Heart right ventricle (tissue), 16 donors: ENCODE measurements around the gene NXT1. TPM values are rescaled to one million over a fixed set of nuclear protein-coding genes. Genes with fewer than 3 reads are reported as not detected.
A peak's percentile ranks its signal among the peaks of the same experiment; 100 is the strongest.

Experiments used
- ATAC-seq, 8 donors: fragments of 200-7000 bp; cut with Tn5 transposase; one replicate each; pipeline ENCODE4 v1.9.1; 2020; ENCODE audit warnings: mild to moderate bottlenecking in 8 of 8, moderate library complexity in 8 of 8, moderate number of reproducible peaks in 1 of 8
- DNase-seq, 2 donors: peaks; one replicate each; pipeline ENCODE4 v3.0.0-alpha.2; 2020
- H3K27ac ChIP-seq, 10 donors: fragments of 200-600 bp; sonication (generic) in 2 of 10; one replicate each; pipeline versions ENCODE4 v1.5.0 to v1.8.0; 2020 to 2022; ENCODE audit warnings: mild to moderate bottlenecking in 3 of 10
- H3K27me3 ChIP-seq, 7 donors: fragments of 200-600 bp; one replicate each; pipeline ENCODE4 v1.8.0; 2021 to 2022; ENCODE audit warnings: mild to moderate bottlenecking in 2 of 7
- H3K36me3 ChIP-seq, 9 donors: fragments of 200-600 bp; sonication (generic) in 1 of 9; one replicate each; pipeline versions ENCODE4 v1.5.0 to v1.8.0; 2020 to 2022; ENCODE audit warnings: mild to moderate bottlenecking in 2 of 9
- H3K4me1 ChIP-seq, 9 donors: fragments of 200-600 bp; sonication (generic) in 1 of 9; one replicate each; pipeline versions ENCODE4 v1.5.0 to v1.8.0; 2020 to 2022; ENCODE audit warnings: mild to moderate bottlenecking in 4 of 9
- H3K4me3 ChIP-seq, 10 donors: fragments of 200-600 bp; sonication (generic) in 2 of 10; one replicate each; pipeline versions ENCODE4 v1.5.0 to v1.8.0; 2020 to 2022; ENCODE audit warnings: mild to moderate bottlenecking in 7 of 10, moderate library complexity in 2 of 10
- H3K9me3 ChIP-seq, 11 donors: fragments of 200-600 bp in 10 of 11; sonication (generic) in 2 of 11; one replicate each; pipeline versions ENCODE4 v1.5.0 to v1.8.0; 2013 to 2022; ENCODE audit warnings: mild to moderate bottlenecking in 2 of 11, control low read depth in 1 of 11, moderate library complexity in 1 of 11
- CTCF ChIP-seq, 9 donors: fragments of 200-600 bp; sonication (generic) in 2 of 9; IDR thresholded peaks; one replicate each; pipeline versions ENCODE4 v1.5.0 to v1.8.0; 2021 to 2022; ENCODE audit warnings: antibody characterized with exemption in 9 of 9, mild to moderate bottlenecking in 5 of 9, moderate library complexity in 1 of 9
- WGBS, 2 donors: extraction: QIAGEN DNeasy Blood & Tissue Kit; methylation state at CpG; one replicate each; pipeline ENCODE4 v1.1.7; 2013; ENCODE audit warnings: inconsistent platforms in 1 of 2; 5-methylcytosine and 5-hydroxymethylcytosine counted together
- intact Hi-C, 10 donors: fragments of 100-400 bp; cut with DNase I; formaldehyde crosslinking; loops; one replicate each; pipeline versions ENCODE4 v1.11.1 to v1.14.2; 2022
- polyA plus RNA-seq, 2 donors: library from polyadenylated mRNA; stranded (reverse); fragments of 200-250 nt; gene quantifications; one replicate each; pipeline ENCODE4 v1.2.3, GENCODE V29; 2013
- total RNA-seq, 10 donors: library from RNA; stranded (reverse); fragmentation: NEBNext Ultra II Directional in 3 of 10; extraction: Animal tissue kit (Norgen Biotek cat#: 25700) in 3 of 10; gene quantifications; one replicate each; pipeline versions ENCODE4 v1.2.1 to v1.2.4, GENCODE V29; 2021 to 2023
- donor health status: Arrhythmogenic right ventricular cardiomyopathy.
- donor health status: ischemic (EF 13 %, LVEDD 7.1; RV severe dilation, severe dysfunction).
- donor health status: healthy with polysubstance abuse.
- donor health status: DM: no; HTN: yes; CAD: no.
- donor health status: DM: no; HTN: no; CAD: no.
- donor health status: ischemic (EF 25% LVEDD 6.9; RV normal size, moderate dysfunction).
- donor health status: ischemic (EF 25% LVEDD 5.7; RV mildly dilated, moderate dysfunction).
- donor health status: healthy.
- donor health status: DM: yes; HTN: yes; CAD: no.
- donor health status: Ischemic cardiomyopathy.
- donor health status: ischemic (EF 35%, LVEDD 5.7; RV mildly dilated, moderate dysfunction).
- donor health status: nonischemic (EF 11% LVEDD 7.7; RV severe dilation, severe dysfunction).
- donor health status: DM: yes; HTN: yes; CAD: no.
- donor health status: PGD.
- donor health status: ischemic (EF 29% LVEDD 5.4; RV normal size, mild dysfunction).
- donor health status: nonischemic (EF 23%, LVEDD 6.1; RV moderate dilation, normal function).

NXT1 gene
- total and polyA plus RNA-seq, 12 donors = 4.5 to 21.3 (median 6.6) TPM

- peak overlapping the region in 2 of 10 donors; percentile 43 to 75 for H3K27ac ChIP-seq
- no peaks in the 10 kb centered on the region for H3K27me3 ChIP-seq
- peaks cover 0 to 65% (median 26%) of the 10 kb centered on the region in 9 donors for H3K36me3 ChIP-seq
- peaks cover 11 to 74% (median 50%) of the 10 kb centered on the region in 9 donors for H3K4me1 ChIP-seq
- 95% methylated on average over 63 to 65 of the region's 65 CpGs for WGBS, 2 donors
- no peak overlapping the region for H3K4me3 ChIP-seq
- no peak for DNase-seq
- ATAC-seq = no peak
- intact Hi-C loops = loop anchor here in 6 of 10 donors (5.0 to 10.0 kb wide), 5 partner anchors 42 to 269 kb away; partner anchors contain the start of genes CST3 (in 2 of the 6) and CST9 (in 1 of the 6)
- no peaks in the 10 kb centered on the region for H3K9me3 ChIP-seq
- TF ChIP-seq CTCF (IDR thresholded peaks at IDR 0.05) = no peak
These were observed 15.0 kb downstream of the NXT1 start for GRCh38 chr20:23365390-23366165.

- H3K4me1 ChIP-seq = peaks cover 6 to 70% (median 44%) of the 10 kb centered on the region in 9 donors
- 10 to 31% methylated on average over 1 of the region's 1 CpG for WGBS, 2 donors
- H3K9me3 ChIP-seq = no peaks in the 10 kb centered on the region
- intact Hi-C loops = loop anchor here in 6 of 10 donors (5.0 to 10.0 kb wide), 5 partner anchors 41 to 268 kb away; partner anchors contain the start of genes CST3 (in 2 of the 6) and CST9 (in 1 of the 6)
- DNase-seq (no peak), ATAC-seq (no peak)
- peak overlapping the region in 2 of 10 donors; percentile 43 to 75 for H3K27ac ChIP-seq
- TF ChIP-seq CTCF (IDR thresholded peaks at IDR 0.05) = no peak
- H3K4me3 ChIP-seq = no peak overlapping the region
- no peaks in the 10 kb centered on the region for H3K27me3 ChIP-seq
- peaks cover 0 to 73% (median 35%) of the 10 kb centered on the region in 9 donors for H3K36me3 ChIP-seq
These were observed 15.8 kb downstream of the NXT1 start for GRCh38 chr20:23366384-23366783.

- ATAC-seq (no peak), DNase-seq (no peak)
- peak overlapping the region in 1 of 10 donors; percentile 15 for H3K27ac ChIP-seq
- H3K27me3 ChIP-seq = no peaks in the 10 kb centered on the region
- peaks cover 0 to 87% (median 46%) of the 10 kb centered on the region in 9 donors for H3K36me3 ChIP-seq
- peaks cover 6 to 74% (median 43%) of the 10 kb centered on the region in 9 donors for H3K4me1 ChIP-seq
- H3K9me3 ChIP-seq = no peaks in the 10 kb centered on the region
- intact Hi-C loops = loop anchor here in 6 of 10 donors (5.0 to 10.0 kb wide), 5 partner anchors 40 to 267 kb away; partner anchors contain the start of genes CST3 (in 2 of the 6) and CST9 (in 1 of the 6)
- TF ChIP-seq CTCF (IDR thresholded peaks at IDR 0.05) = no peak
- H3K4me3 ChIP-seq = no peak overlapping the region
These were observed 17.2 kb downstream of the NXT1 start for GRCh38 chr20:23367770-23368169.

GRCh38 chr20:23368316-23369071 is 17.9 kb downstream of the NXT1 start:
- Histone ChIP-seq H3K4me3 (no peak overlapping the region), H3K36me3 (peaks cover 0 to 94% (median 47%) of the 10 kb centered on the region in 9 donors), H3K27me3 (no peaks in the 10 kb centered on the region), H3K9me3 (no peaks in the 10 kb centered on the region), H3K4me1 (peaks cover 6 to 67% (median 36%) of the 10 kb centered on the region in 9 donors), H3K27ac (peak overlapping the region in 2 of 10 donors; percentile 7 to 28)
- no peak for DNase-seq
- intact Hi-C loops = loop anchor here in 6 of 10 donors (5.0 to 10.0 kb wide), 5 partner anchors 39 to 266 kb away; partner anchors contain the start of genes CST3 (in 2 of the 6) and CST9 (in 1 of the 6)
- no peak for TF ChIP-seq CTCF (IDR thresholded peaks at IDR 0.05)
- no peak for ATAC-seq
- WGBS, 2 donors = 90 to 95% methylated on average over 2 of the region's 2 CpGs
